Osteoblast (primary cell): ENCODE measurements around the gene SORBS1. TPM values are rescaled to one million over a fixed set of nuclear protein-coding genes. Genes with fewer than 3 reads are reported as not detected.

Experiments
- DNase-seq: peaks from one replicate; pipeline ENCODE4 v3.0.0; 2011; ENCODE audit warnings: low spot score, mixed read lengths; ENCODE audit not compliant: insufficient read length; ENCODE audit errors: missing footprints
- H2AFZ ChIP-seq: 2 replicates; pipeline ENCODE4 v1.6.0; 2011; ENCODE audit warnings: mild to moderate bottlenecking, low read length
- H3K27ac ChIP-seq: 2 replicates; pipeline ENCODE4 v1.5.1; 2011; ENCODE audit warnings: mild to moderate bottlenecking, low read depth, low read length, moderate library complexity
- H3K27me3 ChIP-seq: 2 replicates; pipeline ENCODE4 v1.6.0; 2012; ENCODE audit warnings: mild to moderate bottlenecking, control low read depth, inconsistent platforms, low read length, moderate library complexity; ENCODE audit not compliant: insufficient read depth
- H3K36me3 ChIP-seq: 2 replicates; pipeline ENCODE4 v1.5.1; 2011; ENCODE audit warnings: mild to moderate bottlenecking, low read length, control low read depth, moderate library complexity; ENCODE audit not compliant: insufficient read depth
- H3K4me1 ChIP-seq: 2 replicates; pipeline ENCODE4 v1.5.1; 2011; ENCODE audit warnings: mild to moderate bottlenecking, low read length, control low read depth, moderate library complexity; ENCODE audit not compliant: insufficient read depth
- H3K4me2 ChIP-seq: 2 replicates; pipeline ENCODE4 v1.6.0; 2011; ENCODE audit warnings: mild to moderate bottlenecking, low read length; ENCODE audit not compliant: insufficient read depth
- H3K4me3 ChIP-seq: fragments of 200-600 bp; sonication (generic); 3 replicates; pipeline ENCODE4 v1.5.1; 2012; ENCODE audit warnings: mild to moderate bottlenecking, low read length, inconsistent platforms; ENCODE audit not compliant: insufficient read depth
- H3K79me2 ChIP-seq: 2 replicates; pipeline ENCODE4 v1.6.0; 2012; ENCODE audit warnings: mild to moderate bottlenecking, low read length, control low read depth, inconsistent platforms; ENCODE audit not compliant: insufficient read depth
- H3K9me3 ChIP-seq: 2 replicates; pipeline ENCODE4 v1.5.1; 2011; ENCODE audit warnings: low read depth, low read length, control low read depth
- H4K20me1 ChIP-seq: 2 replicates; pipeline ENCODE4 v1.6.0; 2012; ENCODE audit warnings: mild to moderate bottlenecking, low read length, control low read depth; ENCODE audit not compliant: insufficient read depth
- CTCF ChIP-seq: IDR thresholded peaks from 2 replicates; pipeline ENCODE4 v1.5.1; 2011; ENCODE audit warnings: mild to moderate bottlenecking, low read depth, low read length, moderate library complexity; ENCODE audit errors: extremely low read depth
- total RNA-seq: library from RNA; depleted of rRNA; stranded (reverse); fragments of >200 nt; gene quantifications from 2 replicates; pipeline ENCODE4 v1.2.3, GENCODE V29; 2012

SORBS1 gene
- total RNA-seq, 1 donor = 0.72 TPM

- Histone ChIP-seq H3K4me1 (peaks cover 25% of the 10 kb centered on the region), H3K27me3 (no peaks in the 10 kb centered on the region), H4K20me1 (no peaks in the 10 kb centered on the region), H3K79me2 (peaks cover 46% of the 10 kb centered on the region), H3K27ac (no peak overlapping the region), H3K4me2 (no peak overlapping the region), H3K4me3 (no peak overlapping the region), H3K9me3 (no peaks in the 10 kb centered on the region), H3K36me3 (no peaks in the 10 kb centered on the region), H2AFZ (no peak overlapping the region)
- no peak for DNase-seq
- TF ChIP-seq CTCF = no peak
These were observed 272.9 kb downstream of the SORBS1 start for GRCh38 chr10:95288303-95288702.

- Histone ChIP-seq H3K27ac (peak overlapping the region; percentile 32), H3K36me3 (no peaks in the 10 kb centered on the region), H3K9me3 (no peaks in the 10 kb centered on the region), H3K27me3 (no peaks in the 10 kb centered on the region), H2AFZ (no peak overlapping the region), H3K4me1 (peaks cover 27% of the 10 kb centered on the region), H3K79me2 (peaks cover 46% of the 10 kb centered on the region), H4K20me1 (no peaks in the 10 kb centered on the region), H3K4me3 (no peak overlapping the region), H3K4me2 (peak overlapping the region; percentile 28)
- TF ChIP-seq CTCF = no peak
- DNase-seq = peak; percentile 89
These were observed 273.9 kb downstream of the SORBS1 start for GRCh38 chr10:95287281-95287680.

- Histone ChIP-seq H3K27ac (peak overlapping the region; percentile 1), H3K4me3 (no peak overlapping the region), H3K4me2 (peak overlapping the region; percentile 28)
These were observed 274.5 kb downstream of the SORBS1 start for GRCh38 chr10:95286707-95287106.

GRCh38 chr10:95285556-95285955, 275.6 kb downstream of the SORBS1 start:
- Histone ChIP-seq H3K4me3 (no peak overlapping the region), H3K36me3 (no peaks in the 10 kb centered on the region), H3K79me2 (peaks cover 56% of the 10 kb centered on the region), H2AFZ (no peak overlapping the region), H3K9me3 (no peaks in the 10 kb centered on the region), H3K27ac (no peak overlapping the region), H3K4me1 (peaks cover 40% of the 10 kb centered on the region), H3K4me2 (no peak overlapping the region), H3K27me3 (no peaks in the 10 kb centered on the region), H4K20me1 (no peaks in the 10 kb centered on the region)
- TF ChIP-seq CTCF = no peak
- no peak for DNase-seq

More at GRCh38 chr10:95286707-95287106, 274.5 kb downstream of the SORBS1 start:
- H4K20me1 ChIP-seq = no peaks in the 10 kb centered on the region
- no peaks in the 10 kb centered on the region for H3K36me3 ChIP-seq
- no peaks in the 10 kb centered on the region for H3K9me3 ChIP-seq
- peaks cover 46% of the 10 kb centered on the region for H3K79me2 ChIP-seq
- no peaks in the 10 kb centered on the region for H3K27me3 ChIP-seq
- H3K4me1 ChIP-seq = peaks cover 31% of the 10 kb centered on the region
- no peak for DNase-seq
- no peak for TF ChIP-seq CTCF
- H2AFZ ChIP-seq = no peak overlapping the region
